CD14-positive monocyte (primary cell): ENCODE results near the gene GALNT14. TPM values are rescaled to one million over a fixed set of nuclear protein-coding genes. Genes with fewer than 3 reads are reported as not detected.
A peak's percentile ranks its signal among the peaks of the same experiment; 100 is the strongest.

Experiments used
- DNase-seq, 3 donors: peaks; one replicate each; pipeline ENCODE4 v3.0.0-alpha.2; 2011 to 2022
- H2AFZ ChIP-seq: 2 replicates; pipeline ENCODE4 v1.6.0; 2012; ENCODE audit warnings: mild to moderate bottlenecking, low read depth, low read length, inconsistent platforms; ENCODE audit not compliant: insufficient read depth, poor library complexity, severe bottlenecking
- H3K27ac ChIP-seq, 2 donors: 1 replicate in 1 of 2; 2 replicates in 1 of 2; pipeline ENCODE4 v1.5.1; 2012 to 2013; ENCODE audit warnings: low read length in 2 of 2, control low read depth in 1 of 2, inconsistent platforms in 1 of 2, low read depth in 1 of 2, mild to moderate bottlenecking in 1 of 2
- H3K27me3 ChIP-seq, 2 donors: one replicate each; pipeline versions ENCODE4 v1.6.0 to v1.6.1; 2011 to 2013; ENCODE audit warnings: low read length in 2 of 2; ENCODE audit not compliant: control insufficient read depth in 2 of 2, insufficient read depth in 2 of 2
- H3K36me3 ChIP-seq, 2 donors: replicated peaks in 1 of 2; 1 replicate in 1 of 2; 2 replicates in 1 of 2; pipeline versions ENCODE4 v1.5.1 to v1.6.1; 2012 to 2013; ENCODE audit warnings: low read length in 2 of 2, control low read depth in 1 of 2, inconsistent platforms in 1 of 2, mild to moderate bottlenecking in 1 of 2; ENCODE audit not compliant: insufficient read depth in 2 of 2, control insufficient read depth in 1 of 2
- H3K4me1 ChIP-seq, 2 donors: 1 replicate in 1 of 2; 2 replicates in 1 of 2; pipeline versions ENCODE4 v1.5.1 to v1.6.1; 2012 to 2013; ENCODE audit warnings: low read length in 2 of 2, control low read depth in 1 of 2, inconsistent platforms in 1 of 2, mild to moderate bottlenecking in 1 of 2, moderate library complexity in 1 of 2; ENCODE audit not compliant: insufficient read depth in 2 of 2, control insufficient read depth in 1 of 2
- H3K4me2 ChIP-seq: replicated peaks from 2 replicates; pipeline ENCODE3; 2012; ENCODE audit warnings: low read length, moderate library complexity, mild to moderate bottlenecking; ENCODE audit not compliant: poor library complexity, severe bottlenecking; ENCODE audit errors: extremely low read depth
- H3K4me3 ChIP-seq, 3 experiments: fragments of 200-600 bp in 1 of 3; sonication (generic) in 1 of 3; replicated peaks in 1 of 3; 1 replicate in 2 of 3; 2 replicates in 1 of 3; pipeline ENCODE4 v1.5.1; 2011 to 2013; ENCODE audit warnings: low read length in 3 of 3, mild to moderate bottlenecking in 3 of 3, control low read depth in 2 of 3, low read depth in 2 of 3, inconsistent platforms in 1 of 3, moderate library complexity in 1 of 3
- H3K79me2 ChIP-seq: 2 replicates; pipeline ENCODE4 v1.6.0; 2012; ENCODE audit warnings: mild to moderate bottlenecking, control low read depth, inconsistent platforms, low read length, moderate library complexity; ENCODE audit not compliant: insufficient read depth
- H3K9ac ChIP-seq: 2 replicates; pipeline ENCODE4 v1.6.0; 2017; ENCODE audit warnings: low read length, mild to moderate bottlenecking; ENCODE audit not compliant: insufficient read depth, poor library complexity, severe bottlenecking
- H3K9me3 ChIP-seq, 2 donors: replicated peaks in 1 of 2; 1 replicate in 1 of 2; 2 replicates in 1 of 2; pipeline versions ENCODE4 v1.5.1 to v1.6.1; 2012 to 2013; ENCODE audit warnings: low read length in 2 of 2, control low read depth in 1 of 2; ENCODE audit not compliant: control insufficient read depth in 1 of 2, insufficient read depth in 1 of 2
- H4K20me1 ChIP-seq: 2 replicates; pipeline ENCODE4 v1.6.0; 2012; ENCODE audit warnings: mild to moderate bottlenecking, low read length, control low read depth, moderate library complexity; ENCODE audit not compliant: insufficient read depth
- H3K27ac Mint-ChIP-seq, 7 donors: one replicate each; pipeline ENCODE4 v1.8.0; 2020; ENCODE audit warnings: mild to moderate bottlenecking in 7 of 7, mixed read lengths in 7 of 7, moderate library complexity in 6 of 7, inconsistent platforms in 2 of 7
- H3K27me3 Mint-ChIP-seq, 3 donors: one replicate each; pipeline ENCODE4 v1.8.0; 2021 to 2022; ENCODE audit warnings: low read depth in 3 of 3, mild to moderate bottlenecking in 3 of 3, mixed read lengths in 3 of 3, moderate library complexity in 3 of 3, inconsistent platforms in 1 of 3
- H3K36me3 Mint-ChIP-seq, 2 donors: one replicate each; pipeline ENCODE4 v1.8.0; 2020; ENCODE audit warnings: mixed read lengths in 2 of 2, inconsistent platforms in 1 of 2, mild to moderate bottlenecking in 1 of 2
- H3K4me1 Mint-ChIP-seq: one replicate; pipeline ENCODE4 v1.8.0; 2020; ENCODE audit warnings: mild to moderate bottlenecking, mixed read lengths
- H3K4me3 Mint-ChIP-seq, 2 donors: one replicate each; pipeline ENCODE4 v1.8.0; 2020; ENCODE audit warnings: mild to moderate bottlenecking in 2 of 2, mixed read lengths in 2 of 2, moderate library complexity in 1 of 2
- H3K9me3 Mint-ChIP-seq, 7 donors: one replicate each; pipeline ENCODE4 v1.8.0; 2020 to 2022; ENCODE audit warnings: mixed read lengths in 7 of 7, mild to moderate bottlenecking in 6 of 7, moderate library complexity in 6 of 7, inconsistent platforms in 2 of 7
- CTCF ChIP-seq: fragments of 200-600 bp; IDR thresholded peaks from one replicate; pipeline ENCODE4 v1.8.0; 2022; ENCODE audit warnings: antibody characterized with exemption, mild to moderate bottlenecking
- whole genome bisulfite sequencing: methylation state at CpG from one replicate; pipeline ENCODE4 v1.1.5; 2013; ENCODE audit warnings: missing lambda C conversion rate; ENCODE audit not compliant: insufficient coverage; 5-methylcytosine and 5-hydroxymethylcytosine counted together
- intact Hi-C, 2 donors: fragments of 100-400 bp; cut with micrococcal nuclease; formaldehyde crosslinking; loops; one replicate each; pipeline versions ENCODE4 v1.15.0 to v1.15.1; 2023
- polyA plus RNA-seq, 3 donors: library from polyadenylated mRNA; depleted of rRNA in 1 of 3; unstranded in 2 of 3; stranded (reverse) in 1 of 3; fragments of 300-500 nt in 2 of 3; fragments of >200 nt in 1 of 3; fragmentation: Illumina TruSeq in 2 of 3; gene quantifications; 1 replicate in 2 of 3; 2 replicates in 1 of 3; pipeline ENCODE4 v1.2.3, GENCODE V29; 2012 to 2021

The GALNT14 gene
- polyA plus RNA-seq, 3 donors = 0.33 TPM; not detected in 2

- Histone ChIP-seq H3K27ac (no peak overlapping the region), H4K20me1 (no peaks in the 10 kb centered on the region), H3K4me1 (peaks cover 0 to 7% of the 10 kb centered on the region in 2 donors), H2AFZ (no peak overlapping the region), H3K79me2 (no peaks in the 10 kb centered on the region), H3K9me3 (no peaks in the 10 kb centered on the region), H3K4me3 (no peak overlapping the region), H3K4me2 (no peak overlapping the region), H3K9ac (no peak overlapping the region), H3K27me3 (no peaks in the 10 kb centered on the region), H3K36me3 (no peaks in the 10 kb centered on the region)
- WGBS = 36% methylated on average over 5 of the region's 7 CpGs
- no peak for TF ChIP-seq CTCF
- intact Hi-C loops = no loop called here
- peak in 1 of 3 donors; percentile 12 for DNase-seq
- Mint-ChIP-seq H3K4me3 (no peak overlapping the region), H3K27me3 (no peaks in the 10 kb centered on the region), H3K36me3 (no peaks in the 10 kb centered on the region), H3K4me1 (peaks cover 4% of the 10 kb centered on the region), H3K9me3 (no peaks in the 10 kb centered on the region), H3K27ac (peak overlapping the region in 1 of 7 donors; percentile 15)
Observed at GRCh38 chr2:30934066-30934465, 204.2 kb downstream of the GALNT14 start.

- H3K4me3 ChIP-seq = no peak overlapping the region
- Mint-ChIP-seq H3K4me1 (peaks cover 4% of the 10 kb centered on the region), H3K27ac (peak overlapping the region in 1 of 7 donors; percentile 34), H3K9me3 (no peaks in the 10 kb centered on the region), H3K36me3 (no peaks in the 10 kb centered on the region), H3K27me3 (no peaks in the 10 kb centered on the region), H3K4me3 (no peak overlapping the region)
- H3K27ac ChIP-seq = no peak overlapping the region
- no peaks in the 10 kb centered on the region for H3K9me3 ChIP-seq
- H4K20me1 ChIP-seq = no peaks in the 10 kb centered on the region
- H2AFZ ChIP-seq = no peak overlapping the region
- no peak overlapping the region for H3K4me2 ChIP-seq
- no peaks in the 10 kb centered on the region for H3K36me3 ChIP-seq
- DNase-seq = no peak
- intact Hi-C loops = no loop called here
- no peaks in the 10 kb centered on the region for H3K27me3 ChIP-seq
- no peak for TF ChIP-seq CTCF
- 50% methylated on average over 2 of the region's 5 CpGs for WGBS
- H3K4me1 ChIP-seq = peaks cover 0 to 7% of the 10 kb centered on the region in 2 donors
- no peaks in the 10 kb centered on the region for H3K79me2 ChIP-seq
- no peak overlapping the region for H3K9ac ChIP-seq
Observed at GRCh38 chr2:30933496-30933895, 204.7 kb downstream of the GALNT14 start.
